ENCODE data around the gene DMD. TPM values are rescaled to one million over a fixed set of nuclear protein-coding genes. Genes with fewer than 3 reads are reported as not detected.
A peak's percentile ranks its signal among the peaks of the same experiment; 100 is the strongest.

The DMD gene
- total RNA-seq, 1 donor from 2014 or later: 143 TPM

DNA sequence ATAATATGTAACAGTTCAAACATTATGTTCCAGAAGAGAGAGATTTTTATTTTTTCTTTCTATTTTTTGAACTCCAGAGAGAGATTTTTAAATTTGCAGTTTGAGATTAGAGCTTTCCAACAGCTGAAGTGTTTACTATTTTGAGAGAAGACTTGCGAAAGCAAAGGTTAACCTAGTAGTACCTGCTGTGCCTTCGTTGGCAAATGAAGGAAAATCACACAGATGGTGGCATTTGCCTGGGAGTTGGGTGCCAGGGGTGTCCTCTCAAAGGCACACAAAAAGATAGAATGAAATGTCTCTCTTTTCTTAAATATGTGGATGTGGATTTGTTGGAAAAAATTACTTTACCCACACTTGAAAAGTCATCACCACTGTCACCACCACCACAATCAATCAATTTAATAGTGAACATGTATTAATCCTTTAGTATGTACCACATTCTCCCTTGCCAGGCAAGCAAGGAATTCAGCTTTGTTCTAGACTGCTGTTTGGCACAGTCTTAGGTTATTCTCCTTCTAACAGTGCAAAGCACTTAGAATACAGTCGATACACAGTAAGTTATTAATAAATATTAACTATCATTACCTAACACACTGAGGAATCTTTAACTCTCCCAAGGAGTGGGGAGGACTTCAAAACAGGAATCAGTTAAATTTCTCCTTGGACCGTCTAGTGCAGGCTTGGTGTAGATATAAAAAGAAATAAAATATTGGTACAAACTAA is 1301.3 kb downstream of the DMD start:
- Histone ChIP-seq H3K27me3 (ENCODE audit: low read depth) (no peaks in the 10 kb centered on the region), H3K27ac (replicated peaks) (peak overlapping the region; percentile 60), H3K9me3 (replicated peaks) (no peaks in the 10 kb centered on the region), H3K4me1 (no peaks in the 10 kb centered on the region), H3K4me3 (no peak overlapping the region), H3K36me3 (no peaks in the 10 kb centered on the region)
- no peak for DNase-seq
- TF ChIP-seq, protein P1, sequence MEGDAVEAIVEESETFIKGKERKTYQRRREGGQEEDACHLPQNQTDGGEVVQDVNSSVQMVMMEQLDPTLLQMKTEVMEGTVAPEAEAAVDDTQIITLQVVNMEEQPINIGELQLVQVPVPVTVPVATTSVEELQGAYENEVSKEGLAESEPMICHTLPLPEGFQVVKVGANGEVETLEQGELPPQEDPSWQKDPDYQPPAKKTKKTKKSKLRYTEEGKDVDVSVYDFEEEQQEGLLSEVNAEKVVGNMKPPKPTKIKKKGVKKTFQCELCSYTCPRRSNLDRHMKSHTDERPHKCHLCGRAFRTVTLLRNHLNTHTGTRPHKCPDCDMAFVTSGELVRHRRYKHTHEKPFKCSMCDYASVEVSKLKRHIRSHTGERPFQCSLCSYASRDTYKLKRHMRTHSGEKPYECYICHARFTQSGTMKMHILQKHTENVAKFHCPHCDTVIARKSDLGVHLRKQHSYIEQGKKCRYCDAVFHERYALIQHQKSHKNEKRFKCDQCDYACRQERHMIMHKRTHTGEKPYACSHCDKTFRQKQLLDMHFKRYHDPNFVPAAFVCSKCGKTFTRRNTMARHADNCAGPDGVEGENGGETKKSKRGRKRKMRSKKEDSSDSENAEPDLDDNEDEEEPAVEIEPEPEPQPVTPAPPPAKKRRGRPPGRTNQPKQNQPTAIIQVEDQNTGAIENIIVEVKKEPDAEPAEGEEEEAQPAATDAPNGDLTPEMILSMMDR (IDR thresholded peaks at IDR 0.05; ENCODE audit: borderline replicate concordance): no peak
- intact Hi-C loops (cut with micrococcal nuclease): no loop called here

DNA sequence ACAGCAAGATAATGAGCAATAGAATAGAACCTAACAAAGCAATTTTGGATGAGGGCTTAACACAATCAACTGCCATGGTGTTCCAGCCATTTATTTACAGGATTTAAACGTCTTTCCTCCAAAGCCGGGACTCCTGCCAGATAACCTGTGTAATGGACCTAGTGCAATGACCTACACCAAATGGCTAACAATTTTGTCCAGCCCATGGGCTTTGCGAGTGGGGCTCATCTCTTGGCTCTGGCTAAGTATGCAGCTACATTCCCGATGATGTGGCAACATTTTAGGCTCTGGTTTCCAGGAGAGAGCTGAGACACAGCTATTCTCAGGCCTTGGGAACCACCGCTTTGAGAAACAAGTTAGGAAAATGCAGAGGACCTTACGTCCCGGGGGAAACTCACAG is 1317.2 kb downstream of the DMD start:
- Histone ChIP-seq H3K36me3 (no peaks in the 10 kb centered on the region), H3K9me3 (replicated peaks) (no peaks in the 10 kb centered on the region), H3K4me1 (no peaks in the 10 kb centered on the region), H3K4me3 (no peak overlapping the region), H3K27ac (replicated peaks) (no peak overlapping the region), H3K27me3 (ENCODE audit: low read depth) (no peaks in the 10 kb centered on the region)
- TF ChIP-seq, protein P1 (IDR thresholded peaks at IDR 0.05; ENCODE audit: borderline replicate concordance): no peak
- intact Hi-C loops (cut with micrococcal nuclease): no loop called here
- no peak for DNase-seq

DNA sequence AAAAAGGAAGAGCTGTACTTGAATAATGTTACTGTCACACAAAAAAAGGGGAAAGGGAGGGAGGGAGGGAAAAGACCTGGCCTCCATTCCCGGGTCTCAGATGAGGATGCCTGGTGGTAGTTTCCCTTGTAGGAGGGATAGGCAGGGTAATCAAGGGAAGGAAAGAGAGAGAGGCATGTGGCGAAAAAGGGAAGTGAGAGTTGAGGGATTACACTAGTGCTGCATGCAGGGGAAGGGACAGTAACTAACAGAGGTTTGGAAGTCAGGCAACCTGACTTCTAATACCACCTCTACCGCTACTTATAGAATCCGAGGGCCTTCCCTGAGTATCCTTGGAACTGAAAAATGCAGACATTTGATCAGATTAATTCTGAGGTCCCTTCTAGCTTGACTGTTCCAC is 1317.8 kb downstream of the DMD start:
- intact Hi-C loops (cut with micrococcal nuclease): no loop called here
- no peaks in the 10 kb centered on the region for H3K9me3 ChIP-seq (replicated peaks)

DNA sequence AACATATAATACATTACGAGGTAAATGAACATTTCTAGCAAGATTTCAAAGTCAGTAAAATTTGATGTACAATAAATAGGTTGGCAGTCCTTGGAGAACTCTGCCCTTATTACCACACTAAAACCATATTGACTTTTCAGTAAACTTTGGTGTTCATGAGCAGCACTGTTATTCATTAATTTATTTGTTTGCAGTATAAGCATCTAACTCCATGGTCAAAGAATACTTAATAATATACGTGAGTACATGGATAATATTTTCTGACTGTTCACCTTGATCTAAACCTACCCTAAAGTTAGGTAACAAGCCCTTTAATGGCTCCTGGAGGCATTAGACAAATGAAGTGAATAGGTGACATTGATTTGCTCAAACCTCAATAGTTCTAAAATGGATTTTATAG is 1322.3 kb downstream of the DMD start:
- H3K36me3 ChIP-seq: no peaks in the 10 kb centered on the region
- no peaks in the 10 kb centered on the region for H3K9me3 ChIP-seq (replicated peaks)
- intact Hi-C loops (cut with micrococcal nuclease): no loop called here
- no peaks in the 10 kb centered on the region for H3K27me3 ChIP-seq (ENCODE audit: low read depth)
- H3K27ac ChIP-seq (replicated peaks): no peak overlapping the region
- H3K4me3 ChIP-seq: no peak overlapping the region
- DNase-seq: no peak
- H3K4me1 ChIP-seq: no peaks in the 10 kb centered on the region
- TF ChIP-seq, protein P1 (IDR thresholded peaks at IDR 0.05; ENCODE audit: borderline replicate concordance): no peak

More for the DNA sequence above, 1317.8 kb downstream of the DMD start:
- TF ChIP-seq, protein P1 (IDR thresholded peaks at IDR 0.05; ENCODE audit: borderline replicate concordance): no peak
- Histone ChIP-seq H3K36me3 (no peaks in the 10 kb centered on the region), H3K4me1 (no peaks in the 10 kb centered on the region), H3K4me3 (no peak overlapping the region), H3K27me3 (ENCODE audit: low read depth) (no peaks in the 10 kb centered on the region), H3K27ac (replicated peaks) (no peak overlapping the region)
- no peak for DNase-seq

DNA sequence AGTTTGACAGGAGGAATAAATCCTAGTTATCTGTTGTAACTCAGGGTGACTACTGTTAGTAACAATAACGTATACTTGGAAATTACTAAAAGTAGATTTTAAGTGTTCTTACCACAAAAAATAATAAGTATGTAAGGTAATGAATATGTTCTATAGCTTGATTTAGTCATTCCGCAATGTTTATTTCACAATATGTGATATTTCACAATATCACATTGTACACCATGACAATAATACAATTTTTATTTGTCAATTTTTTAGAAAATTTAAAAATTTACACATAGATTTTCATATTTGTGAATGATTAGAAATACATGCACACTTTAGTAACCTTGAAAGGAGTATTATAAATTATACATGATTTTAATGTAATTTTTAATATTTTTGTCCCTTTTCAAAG is 1326.8 kb downstream of the DMD start:
- H3K27me3 ChIP-seq (ENCODE audit: low read depth): no peaks in the 10 kb centered on the region
- H3K4me1 ChIP-seq: no peaks in the 10 kb centered on the region
- H3K4me3 ChIP-seq: no peak overlapping the region
- intact Hi-C loops (cut with micrococcal nuclease): no loop called here
- TF ChIP-seq, protein P1 (IDR thresholded peaks at IDR 0.05; ENCODE audit: borderline replicate concordance): no peak
- no peak for DNase-seq
- no peaks in the 10 kb centered on the region for H3K9me3 ChIP-seq (replicated peaks)
- H3K27ac ChIP-seq (replicated peaks): no peak overlapping the region
- H3K36me3 ChIP-seq: no peaks in the 10 kb centered on the region
